Cardiac ventricle fibroblast (primary cell): ENCODE data around the gene SDCCAG8. TPM values are rescaled to one million over a fixed set of nuclear protein-coding genes. Genes with fewer than 3 reads are reported as not detected.

Source experiments
- total RNA-seq: library from RNA; depleted of rRNA; stranded (reverse); fragments of >200 nt; gene quantifications from 2 replicates; pipeline ENCODE4 v1.2.3, GENCODE V29; 2015

SDCCAG8 gene
- total RNA-seq: 26.6 and 38.4 TPM in 2 replicates

GRCh38 chr1:243255791-243256512, at the start of gene SDCCAG8:
Gene SDCCAG8, plus strand, starts transcription at chr1:243256041. Its CDS starts 133 bp downstream, at chr1:243256174.

GRCh38 chr1:243254927-243255790, 682 bp upstream of the SDCCAG8 start, which contains the start of gene CEP170:
Gene CEP170, minus strand, starts transcription at chr1:243255281. Its CDS starts 30,001 bp downstream, at chr1:243225280.

Other genes starting within 250 kb of the SDCCAG8 start
- 31.3 and 36.8 TPM in 2 replicates for gene CEP170, start 760 bp upstream of the SDCCAG8 start, total RNA-seq